ENCODE measurements around the gene CEP70. TPM values are rescaled to one million over a fixed set of nuclear protein-coding genes. Genes with fewer than 3 reads are reported as not detected.

CEP70 gene
- total and polyA plus RNA-seq, 10 of the 15 experiments (the other 5 are each of a cell fraction or from before 2014, with no cell fraction given): 1.4 to 9.3 (median 2.2) TPM

DNA sequence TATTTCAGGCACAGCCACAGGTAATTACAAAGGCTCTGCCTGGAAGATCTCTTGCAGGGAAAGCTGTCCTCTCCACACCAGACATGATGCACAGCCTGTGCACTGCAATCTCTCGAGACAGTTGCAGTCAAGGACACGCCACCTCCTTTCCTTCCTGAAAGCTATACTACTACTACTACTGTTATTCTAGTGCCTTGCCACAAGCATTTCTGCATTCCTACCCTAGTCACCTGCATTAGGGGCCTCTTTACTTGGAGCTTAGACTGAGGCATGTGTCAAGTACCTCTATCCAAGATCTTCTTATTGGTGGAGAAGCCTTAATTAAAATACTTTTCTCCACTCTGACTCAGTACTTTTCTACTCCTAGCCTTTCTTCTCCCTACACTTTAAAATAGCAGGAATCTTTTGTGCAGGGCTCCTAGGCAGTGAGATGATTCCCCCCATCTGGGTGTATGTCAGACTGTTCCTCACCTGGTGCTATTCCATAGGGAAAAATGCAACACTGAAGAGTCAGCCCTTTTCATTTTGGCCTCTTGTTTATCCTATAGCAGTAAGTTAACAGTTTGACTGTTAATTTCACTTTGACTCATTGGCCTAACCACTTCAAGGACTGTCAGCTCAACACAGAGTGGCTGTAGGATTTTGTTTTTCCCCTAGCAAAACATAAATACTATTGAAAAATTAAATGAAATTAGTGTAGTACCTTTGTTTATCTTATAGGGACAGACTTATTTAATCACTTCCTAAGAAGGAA, 80.8 kb downstream of the CEP70 start:
- no peaks in the 10 kb centered on the region for H3K79me2 ChIP-seq (ENCODE audit: control insufficient read depth, insufficient read depth, low read length)
- peaks cover 3% of the 10 kb centered on the region; the same call in 1 of the 2 replicates for H3K4me1 ChIP-seq (ENCODE audit: control insufficient read depth, insufficient read depth, low read length)
- SMC1A ChIA-PET (ENCODE audit: uncharacterized antibody, unreplicated experiment): interaction anchor here (1.0 to 2.2 kb wide), 11 partner anchors 8 to 174 kb away, joined by 3 to 10 read pairs (median 4); partner anchors contain the start of gene CEP70
- H4K20me1 ChIP-seq (ENCODE audit: control insufficient read depth, insufficient read depth): no peaks in the 10 kb centered on the region
- no TSS peak for BruUV-seq (replicated peaks)
- POLR2A ChIA-PET: interaction anchor here (0.6 kb wide), 1 partner anchor 16 kb away, joined by 3 read pairs; no protein-coding TSS in a partner anchor
- WGBS (ENCODE audit: insufficient coverage, insufficient replicate concordance, low lambda C conversion rate, missing lambda C conversion rate): 33% methylated on average over 2 of the region's 2 CpGs
- H3K9me3 ChIP-seq (replicated peaks; ENCODE audit: control insufficient read depth, insufficient read depth, low read length): no peaks in the 10 kb centered on the region; the same call in 2 of the 3 replicates
- no peak overlapping the region for H3K9ac ChIP-seq (ENCODE audit: control insufficient read depth, insufficient read depth, low read length)
- H3K27ac ChIP-seq (ENCODE audit: control insufficient read depth, insufficient read depth): no peak overlapping the region
- H3K4me2 ChIP-seq (ENCODE audit: control insufficient read depth, insufficient read depth): no peak overlapping the region
- peak; percentile 9 for DNase-seq (ENCODE audit: low read depth, low spot score)
- no peak overlapping the region for H2AFZ ChIP-seq (ENCODE audit: control insufficient read depth, low read depth, low read length)
- CTCF ChIA-PET: interaction anchor here (0.9 to 2.7 kb wide), 8 partner anchors 9 to 421 kb away, joined by 3 to 17 read pairs (median 5); partner anchors contain the start of gene CEP70
- in situ Hi-C loops (cut with MboI): no loop called here
- peak; percentile 82 for FAIRE-seq
- H3K4me3 ChIP-seq: no peak overlapping the region
- H3K27me3 ChIP-seq (replicated peaks in 1 of 2; ENCODE audit: control insufficient read depth in 2 of 2, insufficient read depth in 2 of 2, low read length in 1 of 2): no peaks in the 10 kb centered on the region
- intact Hi-C loops (cut with micrococcal nuclease; ENCODE audit: unreplicated experiment): no loop called here
- peak; percentile 97 for ATAC-seq
- RAD21 ChIA-PET (ENCODE audit: unreplicated experiment): interaction anchor here (1.0 to 2.0 kb wide), 4 partner anchors 64 to 402 kb away, joined by 3 to 6 read pairs (median 4); partner anchors contain the start of gene CEP70
- H3K36me3 ChIP-seq (ENCODE audit: control insufficient read depth in 2 of 2, insufficient read depth in 2 of 2, low read length in 1 of 2): no peaks in the 10 kb centered on the region
- TF ChIP-seq SIX5 (IDR thresholded peaks at IDR 0.05; ENCODE audit: low read depth, low read length, severe bottlenecking) (no peak), SMC3 (IDR thresholded peaks at IDR 0.05; ENCODE audit: borderline replicate concordance, low read length) (no peak), BHLHE40 (IDR thresholded peaks at IDR 0.05; ENCODE audit: borderline replicate concordance in 1 of 2, low read depth in 2 of 2, low read length in 1 of 2) (peak in 1 of 2 experiments; percentile 26; a peak in 1 of 4 replicates), LARP7 (IDR thresholded peaks at IDR 0.05) (no peak), BMI1 (IDR thresholded peaks at IDR 0.05; ENCODE audit: borderline replicate concordance) (0 out of 2 replicates have a peak, but pooled peaks have one; percentile 64), PKNOX1 (IDR thresholded peaks at IDR 0.05) (peak; percentile 40; the same call in 1 of the 2 replicates), JUND (IDR thresholded peaks at IDR 0.05; ENCODE audit: low read depth, low read length) (peak; percentile 88), ZNF217 (IDR thresholded peaks at IDR 0.05) (peak; percentile 60; the same call in 1 of the 2 replicates), BACH1 (IDR thresholded peaks at IDR 0.05; ENCODE audit: borderline replicate concordance) (peak; percentile 61; the same call in 1 of the 2 replicates), IKZF1 (conservative IDR thresholded peaks at IDR 0.05) (peak; percentile 87), DPF2 (IDR thresholded peaks at IDR 0.05) (peak; percentile 94), ZBTB4 (CRISPR knock-in tag; IDR thresholded peaks at IDR 0.05) (no peak), TCF7 (IDR thresholded peaks at IDR 0.05; ENCODE audit: borderline replicate concordance) (peak; percentile 99), ATF2 (IDR thresholded peaks at IDR 0.05; ENCODE audit: low read length) (peak; percentile 31; the same call in 1 of the 2 replicates), IRF4 (IDR thresholded peaks at IDR 0.05; ENCODE audit: low read depth, low read length) (peak; percentile 95)
- TF ChIP-seq, protein P1, sequence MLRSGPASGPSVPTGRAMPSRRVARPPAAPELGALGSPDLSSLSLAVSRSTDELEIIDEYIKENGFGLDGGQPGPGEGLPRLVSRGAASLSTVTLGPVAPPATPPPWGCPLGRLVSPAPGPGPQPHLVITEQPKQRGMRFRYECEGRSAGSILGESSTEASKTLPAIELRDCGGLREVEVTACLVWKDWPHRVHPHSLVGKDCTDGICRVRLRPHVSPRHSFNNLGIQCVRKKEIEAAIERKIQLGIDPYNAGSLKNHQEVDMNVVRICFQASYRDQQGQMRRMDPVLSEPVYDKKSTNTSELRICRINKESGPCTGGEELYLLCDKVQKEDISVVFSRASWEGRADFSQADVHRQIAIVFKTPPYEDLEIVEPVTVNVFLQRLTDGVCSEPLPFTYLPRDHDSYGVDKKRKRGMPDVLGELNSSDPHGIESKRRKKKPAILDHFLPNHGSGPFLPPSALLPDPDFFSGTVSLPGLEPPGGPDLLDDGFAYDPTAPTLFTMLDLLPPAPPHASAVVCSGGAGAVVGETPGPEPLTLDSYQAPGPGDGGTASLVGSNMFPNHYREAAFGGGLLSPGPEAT (IDR thresholded peaks at IDR 0.05; ENCODE audit: low read depth): 0 out of 2 replicates have a peak, but pooled peaks have one; percentile 41

Measured in GM12878 (cell line).